Measurements from ENCODE around the gene CLIP4.
A peak's percentile ranks its signal among the peaks of the same experiment; 100 is the strongest.

The CLIP4 gene

GRCh38 chr2:29110916-29111535 is 4.2 kb upstream of the CLIP4 start:
- no peak overlapping the region for H3K4me3 ChIP-seq (ENCODE audit: low read length)
- no peak for TF ChIP-seq CTCF (conservative IDR thresholded peaks at IDR 0.05; ENCODE audit: low read depth, low read length)
- peak; percentile 84 for DNase-seq (ENCODE audit: low read depth)

- H3K4me3 ChIP-seq (ENCODE audit: low read length) = no peak overlapping the region
- no peak for TF ChIP-seq CTCF (conservative IDR thresholded peaks at IDR 0.05; ENCODE audit: low read depth, low read length)
- no peak for DNase-seq (ENCODE audit: low read depth)
Measured at GRCh38 chr2:29112379-29112778, 2.8 kb upstream of the CLIP4 start.

- TF ChIP-seq CTCF (conservative IDR thresholded peaks at IDR 0.05; ENCODE audit: low read depth, low read length) = no peak
- peak; percentile 61 for DNase-seq (ENCODE audit: low read depth)
- no peak overlapping the region for H3K4me3 ChIP-seq (ENCODE audit: low read length)
Measured at GRCh38 chr2:29113027-29113686, 2.1 kb upstream of the CLIP4 start.

GRCh38 chr2:29113891-29114321 is 1.3 kb upstream of the CLIP4 start:
- no peak for TF ChIP-seq CTCF (conservative IDR thresholded peaks at IDR 0.05; ENCODE audit: low read depth, low read length)
- no peak for DNase-seq (ENCODE audit: low read depth)
- H3K4me3 ChIP-seq (ENCODE audit: low read length) = no peak overlapping the region

- TF ChIP-seq CTCF (conservative IDR thresholded peaks at IDR 0.05; ENCODE audit: low read depth, low read length) = no peak
- H3K4me3 ChIP-seq (ENCODE audit: low read length) = peak overlapping the region; percentile 29
- DNase-seq (ENCODE audit: low read depth) = no peak
Measured at GRCh38 chr2:29114586-29114945, 649 bp upstream of the CLIP4 start.

- peak; percentile 77 for DNase-seq (ENCODE audit: low read depth)
- peak overlapping the region; percentile 70 for H3K4me3 ChIP-seq (ENCODE audit: low read length)
- TF ChIP-seq CTCF (conservative IDR thresholded peaks at IDR 0.05; ENCODE audit: low read depth, low read length) = no peak
Measured at GRCh38 chr2:29115797-29116781, 874 bp downstream of the CLIP4 start.
